DMS53 treated with DMSO at 0.1 percent for 48 hours (cell line): ENCODE results near the gene PIGT.

Experiments
- DNase-seq: peaks from one replicate; lab custom pipeline; 2025; ENCODE audit not compliant: unreplicated experiment; lab: John Stamatoyannopoulos, UW

The PIGT gene

GRCh38 chr20:45400346-45401031 lies 15.5 kb upstream of the PIGT start:
- no peak for DNase-seq

- DNase-seq: no peak
These were observed 13.0 kb upstream of the PIGT start for GRCh38 chr20:45402946-45403345.

- DNase-seq: no peak
These were observed 11.5 kb upstream of the PIGT start for GRCh38 chr20:45404438-45404837.

GRCh38 chr20:45405571-45406259 lies 10.2 kb upstream of the PIGT start:
- no peak for DNase-seq

GRCh38 chr20:45406260-45407066 lies 9.5 kb upstream of the PIGT start:
- peak; percentile 17 for DNase-seq

- no peak for DNase-seq
These were observed 8.7 kb upstream of the PIGT start for GRCh38 chr20:45407067-45407745.

GRCh38 chr20:45407783-45408645 lies 7.9 kb upstream of the PIGT start, which contains the start of gene DBNDD2:
TSS of gene DBNDD2 (plus strand) at chr20:45408289. CDS start at chr20:45408468, 179 bp downstream.
- no peak for DNase-seq

- no peak for DNase-seq
These were observed 7.2 kb upstream of the PIGT start for GRCh38 chr20:45408646-45409213.

GRCh38 chr20:45409521-45410272 lies 6.2 kb upstream of the PIGT start:
- no peak for DNase-seq

- DNase-seq: no peak
These were observed 5.1 kb upstream of the PIGT start for GRCh38 chr20:45410887-45411286.

- no peak for DNase-seq
These were observed 3.3 kb upstream of the PIGT start for GRCh38 chr20:45412653-45413052.

GRCh38 chr20:45413479-45413878 lies 2.5 kb upstream of the PIGT start:
- no peak for DNase-seq

- DNase-seq: no peak
These were observed 976 bp downstream of the PIGT start for GRCh38 chr20:45416917-45417316.

- peak; percentile 99 for DNase-seq
These were observed 3.5 kb downstream of the PIGT start for GRCh38 chr20:45419188-45420091.

- DNase-seq: no peak
These were observed 4.2 kb downstream of the PIGT start for GRCh38 chr20:45420125-45420524.

- DNase-seq: no peak
These were observed 7.8 kb downstream of the PIGT start for GRCh38 chr20:45423700-45424099.

GRCh38 chr20:45425561-45425960 lies 9.6 kb downstream of the PIGT start:
- DNase-seq: no peak

GRCh38 chr20:45426320-45427016 lies 10.5 kb downstream of the PIGT start:
- DNase-seq: no peak
